HG03095 (cell line): Measurements from ENCODE around the gene ZNF525.
"Not testable (repeated sequence)": the region's sequence is repeated elsewhere in the genome, so short reads cannot be mapped to it uniquely, and the experiment has no call there.

Experiments
- ATAC-seq: cut with Tn5 transposase; IDR thresholded peaks from one replicate; pipeline ENCODE4 v1.9.1; 2021; ENCODE audit warnings: moderate library complexity; ENCODE audit not compliant: unreplicated experiment

Gene ZNF525

DNA sequence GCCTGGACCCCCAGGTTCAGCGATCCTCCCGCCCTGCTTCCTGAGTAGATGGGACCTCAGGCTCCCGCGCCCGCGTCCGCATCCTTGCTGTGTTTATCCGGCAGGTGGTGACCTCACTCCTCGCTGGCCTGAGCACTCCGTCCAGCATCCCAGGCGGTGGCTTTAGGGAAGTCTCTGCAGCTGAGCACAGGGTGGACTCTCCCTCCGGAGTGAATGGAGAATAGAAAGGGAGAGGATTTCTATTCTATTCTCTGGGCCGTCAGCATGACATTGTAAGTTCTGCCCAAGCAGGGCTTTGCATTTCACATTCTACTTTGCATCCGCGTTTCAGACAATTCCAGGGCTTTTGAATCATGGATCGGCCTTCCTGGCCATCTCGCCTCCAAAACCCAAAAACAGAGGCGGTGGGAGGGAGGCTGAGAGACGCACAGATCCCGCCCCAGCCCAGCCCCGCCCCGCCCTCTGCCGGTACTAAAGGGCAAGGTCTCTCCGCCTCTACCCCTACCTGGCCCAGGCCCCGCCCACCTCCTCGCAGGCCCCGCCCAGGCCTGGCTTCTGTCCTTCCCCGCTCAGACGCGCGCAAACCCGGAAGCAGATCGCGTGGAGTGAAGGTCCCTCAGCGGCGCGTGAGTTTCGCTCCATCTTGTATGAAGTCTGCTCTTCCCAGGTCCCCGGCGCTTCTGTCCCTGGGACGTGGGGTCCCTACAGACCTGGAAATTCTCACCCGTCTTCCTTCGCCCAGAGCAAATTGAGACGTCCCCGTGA lies at the start of gene ZNF525:
Gene ZNF525, plus strand, starts transcription at position 572 of the 765 bp plus-strand sequence. CDS start 6,577 bp downstream, outside the sequence.
- peak; percentile 92 for ATAC-seq

DNA sequence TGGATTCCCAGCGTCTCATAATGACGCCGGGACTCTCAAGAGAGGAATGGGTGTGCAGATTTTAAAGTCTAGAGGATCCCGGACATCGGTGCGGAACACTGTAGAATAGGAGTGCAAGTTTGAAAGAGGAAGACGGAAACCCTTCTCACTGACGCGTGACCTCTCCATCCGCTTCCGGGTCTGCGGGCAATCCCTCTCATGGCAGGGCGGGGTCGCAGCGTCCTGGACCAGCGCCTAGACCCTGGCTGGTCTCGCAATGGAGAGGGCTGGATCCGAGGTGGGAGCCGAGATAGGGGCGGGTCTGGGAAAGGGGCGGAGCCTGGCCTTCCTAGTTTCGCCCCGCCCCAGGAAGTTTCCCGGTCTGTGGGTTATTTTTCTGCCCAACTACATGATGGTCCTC lies 36.5 kb upstream of the ZNF525 start:
- no peak for ATAC-seq

DNA sequence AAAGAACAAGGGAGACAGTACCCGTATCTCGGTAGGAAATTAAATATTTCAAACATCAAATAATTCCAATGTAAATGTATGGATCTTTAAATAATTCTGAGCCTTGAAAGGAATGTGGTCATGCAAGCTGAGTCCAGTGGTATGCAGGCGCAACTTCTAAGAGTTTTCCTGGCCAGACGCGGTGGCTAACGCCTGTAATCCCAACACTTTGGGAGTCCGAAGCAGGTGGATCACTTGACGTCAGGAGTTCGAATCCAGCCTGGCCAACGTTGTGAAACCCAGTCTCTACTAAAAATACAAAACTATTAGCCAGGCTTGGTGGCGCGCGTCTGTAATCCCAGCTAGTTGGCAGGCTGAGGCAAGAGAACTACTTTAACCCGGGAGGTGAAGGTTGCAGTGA lies 33.0 kb upstream of the ZNF525 start:
- ATAC-seq = no peak

DNA sequence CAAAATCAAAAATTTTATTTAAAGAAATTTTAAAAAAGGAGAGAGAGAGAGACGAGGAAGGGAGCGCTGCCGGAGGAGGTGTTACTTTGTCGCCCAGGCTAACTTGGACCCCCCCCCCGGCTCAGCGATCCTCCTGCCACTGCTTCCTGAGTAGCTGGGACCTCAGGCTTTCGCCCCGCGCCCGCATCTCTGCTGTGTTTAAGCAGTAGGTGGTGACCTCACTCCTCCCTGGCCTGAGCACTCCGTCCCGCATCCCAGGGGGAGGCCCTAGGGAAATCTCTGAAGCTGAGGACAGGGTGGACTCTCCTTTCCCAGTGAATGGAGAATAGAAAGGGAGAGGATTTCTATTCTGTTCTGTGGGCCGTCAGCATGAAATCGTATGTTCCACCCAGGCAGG lies 32.4 kb upstream of the ZNF525 start:
- ATAC-seq = no peak

DNA sequence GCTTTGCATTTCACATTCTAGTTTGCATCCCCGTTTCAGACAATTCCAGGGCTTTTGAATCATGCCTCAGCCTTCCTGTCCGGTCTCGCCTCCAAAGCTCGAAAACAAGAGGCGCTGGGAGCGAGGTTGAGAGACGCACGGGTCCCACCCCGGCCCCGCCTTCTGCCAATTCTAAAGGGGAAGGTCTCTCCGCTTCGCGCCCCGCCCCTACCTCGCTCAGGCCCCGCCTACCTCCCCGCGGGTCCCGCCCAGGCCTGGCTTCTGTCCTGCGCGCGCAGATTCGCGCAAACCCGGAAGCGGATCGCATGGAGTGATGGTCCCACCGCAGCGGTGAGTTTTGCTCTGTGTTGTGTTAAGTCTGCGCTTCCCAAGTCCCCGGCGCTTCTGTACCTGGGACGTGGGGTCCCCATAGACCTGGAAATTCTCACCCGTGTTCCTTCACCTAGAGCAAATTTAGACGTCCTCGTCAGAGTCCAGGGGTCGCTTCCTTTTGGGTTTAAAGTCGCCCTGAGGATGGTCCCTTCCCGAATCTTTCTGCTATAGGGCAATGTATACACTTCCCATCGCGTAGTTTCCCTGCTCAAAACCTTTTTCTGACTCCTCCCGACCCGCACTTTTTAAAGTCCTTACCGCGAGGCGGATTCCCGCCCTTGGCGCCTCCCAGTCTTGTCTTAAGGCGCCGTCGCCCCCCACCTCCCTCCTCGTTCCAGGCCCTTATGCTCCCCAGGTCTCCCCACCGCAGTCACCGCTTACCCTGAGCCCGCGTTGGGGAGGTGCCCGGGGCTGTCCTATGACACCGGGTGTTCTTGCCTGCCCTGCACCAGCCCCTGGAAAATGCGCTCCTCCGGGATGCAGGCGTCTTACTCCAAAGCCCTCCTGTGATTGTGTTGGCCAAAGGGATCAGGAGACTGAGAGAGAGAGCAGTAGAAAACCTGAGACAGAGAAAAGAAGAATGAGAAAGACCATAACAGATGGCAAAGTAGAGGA lies 31.7 kb upstream of the ZNF525 start, which contains the start of gene ZNF845:
Gene ZNF845, plus strand, starts transcription at position 287 of the 987 bp plus-strand sequence. CDS start 7,559 bp downstream, outside the sequence.
- ATAC-seq = peak; percentile 93

DNA sequence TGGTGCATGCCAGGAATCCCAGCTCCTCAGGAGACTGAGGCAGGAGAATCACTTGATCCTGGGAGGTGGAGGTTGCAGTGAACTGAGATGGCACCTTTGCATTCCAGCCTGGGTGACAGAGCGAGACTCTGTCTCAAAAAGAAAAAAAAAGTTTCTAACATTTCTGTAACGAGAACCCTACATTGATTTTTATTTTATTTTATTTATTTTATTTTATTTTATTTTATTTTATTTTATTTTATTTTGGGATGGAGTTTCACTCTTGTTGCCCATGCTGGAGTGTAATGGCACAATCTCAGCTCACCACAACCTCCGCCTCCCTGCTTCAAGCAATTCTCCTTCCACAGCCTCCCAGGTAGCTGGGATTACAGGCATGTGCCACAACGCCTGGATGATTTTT lies 21.1 kb upstream of the ZNF525 start:
- not testable (repeated sequence) for ATAC-seq

DNA sequence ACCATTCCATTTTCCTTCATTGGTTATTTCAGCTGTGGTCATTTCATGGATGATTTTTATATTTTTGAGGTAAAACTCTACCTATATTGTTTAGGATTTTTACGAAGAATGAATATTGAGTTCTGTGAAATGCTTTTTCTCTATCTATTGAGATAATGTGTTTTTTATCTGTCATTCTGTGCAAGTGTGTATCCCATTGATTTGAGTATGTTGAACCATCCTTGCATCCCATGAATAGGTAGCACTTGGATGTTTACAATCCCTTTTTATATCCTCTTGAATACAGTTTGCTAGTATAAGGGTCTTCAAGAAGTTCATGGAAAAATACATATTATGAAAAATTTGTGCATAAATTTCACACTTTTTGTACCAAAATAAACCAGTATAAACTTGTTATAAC lies 9.8 kb upstream of the ZNF525 start:
- ATAC-seq = no peak

DNA sequence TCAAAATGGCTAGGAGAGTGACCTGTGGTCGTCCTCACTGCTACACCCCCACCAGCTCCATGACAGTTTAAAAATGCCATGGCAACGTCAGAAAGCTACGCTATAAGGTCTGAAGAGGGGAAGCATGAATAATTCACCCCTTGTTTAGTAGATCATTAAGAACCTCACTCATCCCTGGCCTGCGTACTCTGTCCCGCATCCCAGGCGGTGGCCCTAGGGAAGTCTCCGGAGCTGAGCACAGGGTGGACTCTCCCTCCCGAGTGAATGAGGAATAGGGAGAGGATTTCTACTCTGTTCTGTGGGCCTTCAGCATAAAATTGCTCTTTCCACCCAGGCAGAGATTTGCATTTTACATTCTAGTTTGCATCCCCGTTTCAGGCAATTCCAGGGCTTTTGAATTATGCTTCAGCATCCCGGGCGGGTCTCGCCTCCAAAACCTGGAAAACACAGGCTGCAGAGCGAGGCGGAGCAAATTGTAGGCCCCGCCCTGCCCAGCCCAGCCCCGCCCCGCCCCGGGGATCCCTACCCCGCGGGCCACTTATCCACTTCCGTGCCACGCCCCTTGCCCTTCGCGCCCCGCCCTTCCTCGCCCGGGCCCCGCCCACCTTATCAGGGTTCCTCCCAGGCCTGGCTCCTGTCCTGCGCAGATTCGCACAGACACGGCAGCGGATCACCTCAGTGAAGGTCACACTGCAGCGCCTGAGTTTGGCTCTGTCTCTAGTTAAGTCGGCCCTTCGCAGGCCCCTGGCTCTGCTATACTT lies 7.5 kb upstream of the ZNF525 start:
- ATAC-seq = no peak

DNA sequence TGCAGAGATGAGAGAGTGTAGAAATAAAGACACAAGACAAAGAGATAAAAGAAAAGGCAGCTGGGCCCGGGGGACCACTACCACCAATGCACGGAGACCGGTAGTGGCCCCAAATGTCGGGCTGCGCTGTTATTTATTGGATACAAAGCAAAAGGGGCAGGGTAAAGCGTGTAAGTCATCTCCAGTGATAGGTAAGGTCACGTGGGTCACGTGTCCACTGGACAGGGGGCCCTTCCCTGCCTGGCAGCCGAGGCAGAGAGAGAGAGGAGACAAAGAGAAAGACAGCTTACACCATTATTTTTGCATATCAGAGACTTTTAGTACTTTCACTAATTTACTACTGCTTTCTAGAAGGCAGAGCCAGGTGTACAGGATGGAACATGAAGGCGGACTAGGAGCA lies 5.4 kb upstream of the ZNF525 start:
- ATAC-seq = not testable (repeated sequence)

DNA sequence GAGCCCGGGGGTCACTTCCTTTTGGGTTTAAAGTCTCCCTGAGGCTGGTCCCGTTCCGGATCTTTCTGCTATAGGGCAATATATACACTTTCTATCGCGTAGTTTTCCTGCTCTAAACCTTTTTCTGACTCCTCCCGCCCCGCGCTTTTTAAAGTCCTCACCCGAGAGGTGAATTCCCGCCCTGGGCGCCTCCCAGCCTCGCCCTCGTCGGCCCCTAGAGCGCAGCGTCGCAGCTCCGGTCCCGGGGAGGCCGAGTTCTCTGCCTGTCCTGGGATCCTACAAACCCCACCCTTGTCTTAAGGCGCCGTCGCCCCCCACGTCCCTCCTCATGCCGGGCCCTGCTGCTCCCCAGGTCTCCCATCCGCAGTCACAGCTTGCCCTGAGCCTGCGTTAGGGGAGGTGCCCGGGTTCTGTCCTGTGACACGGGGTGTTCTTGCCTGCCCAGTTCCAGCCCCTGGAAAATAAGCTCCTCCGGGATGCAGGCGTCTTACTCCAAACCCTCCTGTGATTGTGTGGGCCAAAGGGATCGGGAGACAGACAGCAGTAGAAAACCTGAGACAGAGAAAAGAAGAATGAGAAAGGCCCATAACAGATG lies 491 bp downstream of the ZNF525 start:
- peak; percentile 27 for ATAC-seq

DNA sequence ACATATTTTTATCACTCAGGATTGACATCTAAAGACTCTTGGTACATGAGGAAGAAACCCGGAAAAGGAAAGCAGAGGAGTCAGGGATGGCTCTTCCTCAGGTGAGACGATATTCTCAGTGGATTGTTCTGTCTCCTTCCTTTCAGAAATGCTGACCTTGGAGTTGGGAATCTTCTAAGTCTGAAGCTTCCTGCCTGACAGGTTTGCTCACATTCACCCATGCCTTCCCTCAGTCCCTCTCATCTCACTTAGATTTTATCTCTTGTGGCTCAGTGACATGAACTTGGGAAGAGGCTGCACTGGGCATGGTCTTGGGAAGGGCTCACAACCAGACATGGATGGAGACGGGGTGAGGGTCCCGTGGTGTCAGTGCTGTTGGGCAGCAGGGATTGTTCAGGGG lies 6.7 kb downstream of the ZNF525 start:
- no peak for ATAC-seq

DNA sequence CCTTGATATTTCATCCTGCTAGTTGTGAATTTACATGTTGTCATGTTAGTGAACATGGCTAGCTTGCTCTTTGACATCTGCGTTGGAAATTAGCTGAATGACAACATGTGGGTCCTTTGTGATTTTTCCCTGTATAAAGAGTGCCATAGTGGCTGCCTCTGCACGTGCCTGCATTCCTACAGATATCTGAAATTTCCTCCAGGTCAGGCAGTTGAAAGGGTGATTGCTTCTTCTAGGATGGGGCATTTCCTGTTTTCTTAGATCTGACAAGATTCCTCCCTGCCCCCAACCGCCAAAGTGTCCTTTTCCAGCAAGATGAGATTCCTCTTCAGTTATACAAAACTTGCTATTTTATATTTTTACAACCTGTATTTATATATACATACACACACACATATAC lies 8.8 kb downstream of the ZNF525 start:
- ATAC-seq = no peak

DNA sequence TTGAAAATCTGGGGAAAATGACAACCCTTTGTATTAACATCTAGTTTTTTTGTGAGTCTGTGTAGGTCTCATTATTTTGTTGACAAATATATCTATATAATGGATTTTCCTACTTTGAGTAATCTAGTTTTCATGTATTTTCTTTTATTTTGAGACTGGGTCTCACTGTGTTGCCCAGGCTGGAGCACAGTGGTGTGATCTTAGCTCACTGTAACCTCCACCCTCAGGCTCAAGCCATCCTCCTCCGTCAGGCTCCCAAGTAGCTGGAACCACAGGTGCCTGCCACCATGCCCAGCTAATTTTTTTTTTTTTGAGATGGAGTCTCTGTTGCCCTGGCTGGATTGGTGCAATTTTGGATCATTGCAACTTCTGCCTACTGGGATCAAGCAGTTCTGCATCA lies 9.2 kb downstream of the ZNF525 start:
- no peak for ATAC-seq

DNA sequence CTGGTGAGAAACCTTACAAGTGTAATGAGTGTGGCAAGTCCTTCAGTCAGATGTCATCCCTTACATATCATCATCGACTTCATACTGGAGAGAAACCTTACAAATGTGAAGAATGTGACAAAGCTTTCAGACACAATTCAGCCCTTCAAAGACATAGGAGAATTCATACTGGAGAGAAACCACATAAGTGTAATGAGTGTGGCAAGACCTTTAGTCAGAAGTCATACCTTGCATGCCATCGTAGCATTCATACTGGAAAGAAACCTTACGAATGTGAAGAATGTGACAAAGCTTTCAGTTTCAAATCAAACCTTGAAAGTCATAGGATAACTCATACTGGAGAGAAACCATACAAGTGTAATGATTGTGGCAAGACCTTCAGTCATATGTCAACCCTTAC lies 15.9 kb downstream of the ZNF525 start:
- no peak for ATAC-seq

DNA sequence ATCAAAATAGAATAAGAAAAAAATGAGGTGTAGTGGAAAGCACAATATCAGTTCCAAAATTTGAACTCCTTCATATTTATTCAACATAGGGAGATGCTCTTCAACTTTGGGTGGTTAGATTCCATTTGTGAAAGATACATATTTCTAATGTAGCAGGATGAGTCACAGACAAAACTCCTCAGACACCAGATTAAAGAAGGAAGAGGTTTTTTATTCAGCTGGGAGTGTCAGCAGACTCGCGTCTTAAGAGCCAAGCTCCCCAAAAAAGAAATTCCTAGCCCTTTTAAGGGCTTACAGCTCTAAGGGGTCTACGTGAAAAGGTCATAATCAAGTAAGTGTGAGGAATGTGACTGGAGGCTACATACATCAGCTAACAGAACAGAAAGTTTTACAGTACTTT lies 22.7 kb downstream of the ZNF525 start:
- no peak for ATAC-seq

DNA sequence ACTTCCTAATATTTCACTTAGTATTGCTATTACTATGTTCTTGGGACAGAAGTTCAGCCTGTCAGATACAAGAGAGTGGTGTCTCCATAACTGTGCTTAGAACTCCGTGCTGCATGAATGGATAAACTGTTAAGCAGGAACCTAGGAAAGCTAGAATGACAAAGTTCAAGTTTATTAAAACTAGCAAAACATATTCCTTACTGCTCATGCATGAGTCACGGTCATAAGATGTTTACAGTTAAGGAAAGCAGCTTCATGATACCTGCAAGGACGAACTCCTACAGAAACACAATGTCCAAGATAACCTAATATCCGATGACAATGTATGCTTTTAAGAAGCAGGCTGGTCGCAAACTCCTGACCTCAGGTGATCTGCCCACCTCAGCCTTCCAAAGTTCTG lies 23.4 kb downstream of the ZNF525 start:
- no peak for ATAC-seq

DNA sequence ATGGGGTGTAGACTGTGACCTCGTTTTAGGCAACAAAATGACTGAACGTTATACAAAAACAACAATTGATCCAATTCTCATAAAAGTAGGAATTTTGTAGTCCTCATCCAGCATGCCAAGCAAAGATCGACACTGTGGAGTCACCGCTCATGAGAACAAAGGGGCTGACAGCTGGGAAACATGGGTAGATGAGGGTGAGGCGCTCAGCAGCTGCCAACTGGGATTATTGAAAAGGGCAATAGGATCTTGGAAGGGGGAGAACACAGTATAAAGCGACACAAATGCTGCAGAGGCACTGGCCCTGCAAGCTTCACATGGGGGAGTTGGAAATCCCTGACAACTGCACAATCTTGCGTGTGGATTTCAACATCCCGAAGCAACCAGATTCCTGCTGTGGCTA lies 24.1 kb downstream of the ZNF525 start:
- ATAC-seq = no peak

DNA sequence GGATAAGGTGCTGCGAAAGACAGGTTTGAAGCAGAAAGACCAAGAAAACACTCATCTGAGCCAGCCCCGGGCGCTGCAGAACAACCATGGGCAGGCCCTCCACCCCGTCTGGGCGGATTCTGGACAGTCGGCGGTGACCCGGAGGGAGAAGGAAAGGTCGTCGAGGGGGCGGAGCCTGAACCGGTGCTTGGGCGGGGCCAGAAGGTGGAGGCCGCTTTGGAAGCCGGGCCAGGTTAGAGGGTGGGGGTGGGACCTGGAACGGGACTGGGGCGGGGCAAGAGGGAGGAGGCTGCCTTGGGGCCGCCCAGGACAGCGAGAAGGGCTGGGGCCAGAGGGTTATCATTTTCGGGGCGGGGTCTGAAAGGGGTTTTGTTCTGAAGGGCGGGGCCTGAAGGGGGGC lies 24.5 kb downstream of the ZNF525 start:
- no peak for ATAC-seq

DNA sequence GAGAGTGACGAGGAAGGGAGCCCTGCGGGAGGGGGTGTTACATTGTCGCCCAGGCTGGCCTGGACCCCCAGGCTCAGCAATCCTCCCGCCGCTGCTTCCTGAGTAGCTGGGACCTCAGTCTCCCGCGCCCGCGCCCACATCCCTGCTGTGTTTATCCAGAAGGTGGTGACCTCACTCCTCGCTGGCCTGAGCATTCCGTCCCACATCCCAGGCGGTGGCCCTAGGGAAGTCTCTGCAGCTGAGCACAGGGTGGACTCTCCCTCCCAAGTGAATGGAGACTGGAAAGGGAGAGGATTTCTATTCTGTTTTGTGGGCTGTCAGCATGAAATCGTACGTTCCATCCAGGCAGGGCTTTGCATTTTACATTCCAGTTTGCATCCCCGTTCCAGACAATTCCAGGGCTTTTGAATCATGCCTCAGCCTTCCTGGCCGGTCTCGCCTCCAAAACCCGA lies 29.0 kb downstream of the ZNF525 start:
- no peak for ATAC-seq

DNA sequence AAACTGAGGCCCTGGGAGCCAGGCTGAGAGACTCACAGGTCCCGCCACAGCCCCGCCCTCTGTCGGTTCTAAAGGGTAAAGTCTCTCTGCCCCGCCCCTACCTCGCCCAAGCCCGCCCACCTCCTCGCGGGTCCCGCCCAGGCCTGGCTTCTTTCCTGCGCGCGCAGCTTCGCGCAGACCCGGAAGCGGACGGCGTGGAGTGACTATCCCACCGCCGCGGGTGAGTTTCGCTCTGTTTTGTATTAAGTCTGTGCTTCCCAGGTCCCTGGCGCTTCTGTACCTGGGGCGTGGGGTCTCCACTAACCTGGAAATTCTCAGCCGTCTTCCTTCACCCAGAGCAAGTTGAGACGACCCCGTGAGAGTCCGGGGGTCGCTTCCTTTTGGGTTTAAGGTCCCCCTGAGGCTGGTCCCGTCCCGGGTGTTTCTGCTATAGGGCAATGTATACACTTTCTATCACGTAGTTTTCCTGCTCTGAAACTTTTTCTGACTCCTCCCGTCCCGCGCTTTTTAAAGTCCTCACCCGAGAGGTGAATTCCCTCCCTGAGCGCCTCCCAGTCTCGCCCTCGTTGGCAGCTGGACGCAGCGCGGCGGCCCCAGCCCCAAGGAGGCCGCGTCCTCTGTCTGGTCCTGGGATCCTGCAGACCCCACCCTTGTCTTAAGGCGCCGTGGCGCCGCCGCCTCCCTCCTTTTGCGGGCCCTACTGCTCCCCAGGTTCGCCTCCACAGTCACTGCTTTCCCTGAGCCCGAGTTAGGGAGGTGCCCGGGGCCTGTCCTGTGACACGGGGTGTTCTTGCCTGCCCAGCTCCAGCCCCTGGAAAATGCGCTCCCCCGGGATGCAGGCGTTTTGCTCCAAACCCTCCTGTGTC lies 29.7 kb downstream of the ZNF525 start, which contains the start of gene ZNF765:
Gene ZNF765, plus strand, starts transcription at position 176 of the 866 bp plus-strand sequence. CDS start 2,867 bp downstream, outside the sequence.
- peak; percentile 94 for ATAC-seq
